BLaER1 treated with 17β-estradiol and CSF1 and Interleukin-3, amounts not matched to agents 10 nM and 100 nM (cell line): Measurements from ENCODE around the gene HDAC1.

Experiments
- H3K27ac ChIP-seq, 11 experiments: shearing (Covaris generic); formaldehyde crosslinking; 2 replicates each; pipeline ENCODE4 v1.8.1; 2022
- H3K27me3 ChIP-seq, 11 experiments: shearing (Covaris generic); formaldehyde crosslinking; 2 replicates each; pipeline ENCODE4 v1.8.1; 2022
- H3K36me3 ChIP-seq, 11 experiments: shearing (Covaris generic); formaldehyde crosslinking; 2 replicates each; pipeline ENCODE4 v1.8.1; 2022
- H3K4me1 ChIP-seq, 10 experiments: shearing (Covaris generic); formaldehyde crosslinking; 2 replicates each; pipeline ENCODE4 v1.8.1; 2022
- H3K4me2 ChIP-seq, 11 experiments: shearing (Covaris generic); formaldehyde crosslinking; 2 replicates each; pipeline ENCODE4 v1.8.1; 2022
- H3K4me3 ChIP-seq, 10 experiments: shearing (Covaris generic); formaldehyde crosslinking; 2 replicates each; pipeline ENCODE4 v1.8.1; 2022
- H3K9ac ChIP-seq, 11 experiments: shearing (Covaris generic); formaldehyde crosslinking; 2 replicates each; pipeline ENCODE4 v1.8.1; 2022
- H3K9me3 ChIP-seq, 11 experiments: shearing (Covaris generic); formaldehyde crosslinking; replicated peaks in 1 of 11; 2 replicates each; pipeline ENCODE4 v1.8.1; 2022
- H4K20me1 ChIP-seq, 11 experiments: shearing (Covaris generic); formaldehyde crosslinking; 2 replicates each; pipeline ENCODE4 v1.8.1; 2022
- Cebpa-rat ChIP-seq, 11 experiments: shearing (Covaris generic); IDR thresholded peaks; 2 replicates each; pipeline ENCODE4 v1.8.1; 2022

The HDAC1 gene

GRCh38 chr1:32307324-32307723 is 15.4 kb downstream of the HDAC1 start:
- peaks cover 0 to 38% (median 26%) of the 10 kb centered on the region in 10 experiments; a peak in 14 of 20 replicates for H3K4me1 ChIP-seq
- no peak overlapping the region for H3K9ac ChIP-seq
- peaks cover 59 to 85% (median 72%) of the 10 kb centered on the region in 11 experiments for H3K36me3 ChIP-seq
- H3K9me3 ChIP-seq: peaks cover 14 to 29% (median 22%) of the 10 kb centered on the region in 11 experiments
- no peaks in the 10 kb centered on the region for H3K27me3 ChIP-seq
- H4K20me1 ChIP-seq: peaks cover 0 to 90% (median 45%) of the 10 kb centered on the region in 11 experiments; a peak in 16 of 22 replicates
- no peak overlapping the region for H3K4me3 ChIP-seq
- no peak overlapping the region for H3K27ac ChIP-seq
- TF ChIP-seq Cebpa-rat (IDR thresholded peaks at IDR 0.05): no peak
- no peak overlapping the region for H3K4me2 ChIP-seq

- Histone ChIP-seq H3K9me3 (peaks cover 4 to 9% (median 7%) of the 10 kb centered on the region in 11 experiments; a peak in 19 of 22 replicates), H3K36me3 (peaks cover 41 to 74% (median 63%) of the 10 kb centered on the region in 11 experiments)
Measured at GRCh38 chr1:32309960-32310359, 18.1 kb downstream of the HDAC1 start.

GRCh38 chr1:32311709-32312393 is 20.0 kb downstream of the HDAC1 start:
- H3K27ac ChIP-seq: no peak overlapping the region
- H4K20me1 ChIP-seq: peaks cover 3 to 77% (median 56%) of the 10 kb centered on the region in 11 experiments; a peak in 19 of 22 replicates
- no peak overlapping the region for H3K4me3 ChIP-seq
- peak overlapping the region in 3 of 11 experiments; percentile 5 to 11 (median 6); a peak in 3 of 22 replicates for H3K4me2 ChIP-seq
- TF ChIP-seq Cebpa-rat (IDR thresholded peaks at IDR 0.05): no peak
- H3K36me3 ChIP-seq: peaks cover 26 to 59% (median 48%) of the 10 kb centered on the region in 11 experiments
- H3K9ac ChIP-seq: no peak overlapping the region
- H3K9me3 ChIP-seq: no peaks in the 10 kb centered on the region
- H3K4me1 ChIP-seq: peaks cover 13 to 61% (median 51%) of the 10 kb centered on the region in 10 experiments
- no peaks in the 10 kb centered on the region for H3K27me3 ChIP-seq

More at GRCh38 chr1:32309960-32310359, 18.1 kb downstream of the HDAC1 start:
- Histone ChIP-seq H4K20me1 (peaks cover 0 to 90% (median 58%) of the 10 kb centered on the region in 11 experiments; a peak in 17 of 22 replicates), H3K27ac (no peak overlapping the region), H3K4me3 (no peak overlapping the region), H3K27me3 (no peaks in the 10 kb centered on the region), H3K4me1 (peaks cover 0 to 44% (median 32%) of the 10 kb centered on the region in 10 experiments; a peak in 16 of 20 replicates), H3K4me2 (0 out of 22 replicates have a peak overlapping the region, but pooled peaks of 1 of the 11 experiments have one; percentile 5), H3K9ac (no peak overlapping the region)
- TF ChIP-seq Cebpa-rat (IDR thresholded peaks at IDR 0.05): no peak

- no peak overlapping the region for H3K4me3 ChIP-seq
- no peaks in the 10 kb centered on the region for H3K27me3 ChIP-seq
- H3K9me3 ChIP-seq: no peaks in the 10 kb centered on the region
- H3K27ac ChIP-seq: peak overlapping the region in 4 of 11 experiments; percentile 12 to 47 (median 36); a peak in 5 of 22 replicates
- no peak for TF ChIP-seq Cebpa-rat (IDR thresholded peaks at IDR 0.05)
- peak overlapping the region; percentile 26 to 87 (median 64) for H3K4me2 ChIP-seq
- H3K36me3 ChIP-seq: peaks cover 41 to 71% (median 62%) of the 10 kb centered on the region in 11 experiments; a peak in 21 of 22 replicates
- H3K4me1 ChIP-seq: peaks cover 34 to 75% (median 70%) of the 10 kb centered on the region in 10 experiments
- H4K20me1 ChIP-seq: peaks cover 4 to 58% (median 44%) of the 10 kb centered on the region in 11 experiments; a peak in 18 of 22 replicates
- peak overlapping the region in 4 of 11 experiments; percentile 8 to 41 (median 23); a peak in 4 of 22 replicates for H3K9ac ChIP-seq
Measured at GRCh38 chr1:32316903-32317277, 25.0 kb downstream of the HDAC1 start.

GRCh38 chr1:32318127-32318869 is 26.4 kb downstream of the HDAC1 start:
- Histone ChIP-seq H3K9ac (peak overlapping the region in 3 of 11 experiments; percentile 26 to 47 (median 41); a peak in 2 of 22 replicates), H3K27me3 (no peaks in the 10 kb centered on the region), H3K27ac (0 out of 22 replicates have a peak overlapping the region, but pooled peaks of 1 of the 11 experiments have one; percentile 14), H3K4me3 (no peak overlapping the region), H3K4me2 (peak overlapping the region in 7 of 11 experiments; percentile 57 to 87 (median 66); a peak in 13 of 22 replicates), H4K20me1 (peaks cover 4 to 55% (median 40%) of the 10 kb centered on the region in 11 experiments; a peak in 16 of 22 replicates), H3K36me3 (peaks cover 48 to 76% (median 60%) of the 10 kb centered on the region in 11 experiments), H3K4me1 (peaks cover 40 to 77% (median 74%) of the 10 kb centered on the region in 10 experiments), H3K9me3 (no peaks in the 10 kb centered on the region)
- 0 out of 22 replicates have a peak, but pooled peaks of 1 of the 11 experiments have one; percentile 21 for TF ChIP-seq Cebpa-rat (IDR thresholded peaks at IDR 0.05)

GRCh38 chr1:32321712-32322291 is 29.9 kb downstream of the HDAC1 start:
- Histone ChIP-seq H3K27ac (0 out of 22 replicates have a peak overlapping the region, but pooled peaks of 2 of the 11 experiments have one; percentile 27 to 38), H3K27me3 (no peaks in the 10 kb centered on the region), H3K4me2 (peak overlapping the region; percentile 0 to 54 (median 28); a peak in 19 of 22 replicates), H3K36me3 (peaks cover 71 to 98% (median 83%) of the 10 kb centered on the region in 11 experiments), H4K20me1 (peaks cover 1 to 68% (median 39%) of the 10 kb centered on the region in 11 experiments; a peak in 16 of 22 replicates), H3K9ac (peak overlapping the region in 1 of 11 experiments; percentile 3; a peak in 1 of 22 replicates), H3K9me3 (no peaks in the 10 kb centered on the region), H3K4me1 (peaks cover 26 to 53% (median 49%) of the 10 kb centered on the region in 10 experiments), H3K4me3 (no peak overlapping the region)
- no peak for TF ChIP-seq Cebpa-rat (IDR thresholded peaks at IDR 0.05)

- H3K27me3 ChIP-seq: no peaks in the 10 kb centered on the region
- H3K27ac ChIP-seq: no peak overlapping the region
- H3K4me2 ChIP-seq: no peak overlapping the region
- no peak for TF ChIP-seq Cebpa-rat (IDR thresholded peaks at IDR 0.05)
- no peak overlapping the region for H3K9ac ChIP-seq
- H3K4me1 ChIP-seq: peaks cover 10 to 23% (median 18%) of the 10 kb centered on the region in 10 experiments
- no peaks in the 10 kb centered on the region for H3K9me3 ChIP-seq
- H4K20me1 ChIP-seq: peaks cover 0 to 84% (median 60%) of the 10 kb centered on the region in 11 experiments; a peak in 21 of 22 replicates
- H3K4me3 ChIP-seq: no peak overlapping the region
- H3K36me3 ChIP-seq: peaks cover 94 to 99% (median 98%) of the 10 kb centered on the region in 11 experiments
Measured at GRCh38 chr1:32327204-32327603, 35.3 kb downstream of the HDAC1 start.

- no peak overlapping the region for H3K4me2 ChIP-seq
- no peak overlapping the region for H3K9ac ChIP-seq
- peaks cover 83 to 98% (median 97%) of the 10 kb centered on the region in 11 experiments for H3K36me3 ChIP-seq
- peaks cover 6 to 84% (median 77%) of the 10 kb centered on the region in 11 experiments; a peak in 21 of 22 replicates for H4K20me1 ChIP-seq
- peaks cover 33 to 46% (median 43%) of the 10 kb centered on the region in 10 experiments for H3K4me1 ChIP-seq
- no peak for TF ChIP-seq Cebpa-rat (IDR thresholded peaks at IDR 0.05)
- no peaks in the 10 kb centered on the region for H3K9me3 ChIP-seq
- no peaks in the 10 kb centered on the region for H3K27me3 ChIP-seq
- H3K27ac ChIP-seq: no peak overlapping the region
- no peak overlapping the region for H3K4me3 ChIP-seq
Measured at GRCh38 chr1:32329931-32330466, 38.1 kb downstream of the HDAC1 start.
